Measurements from ENCODE around the gene APOL6.

The APOL6 gene

GRCh38 chr22:35705141-35705540 lies 56.9 kb downstream of the APOL6 start:
- H4K20me1 ChIP-seq (ENCODE audit: insufficient read depth, low read length): no peaks in the 10 kb centered on the region
- TF ChIP-seq EZH2 (IDR thresholded peaks at IDR 0.05; ENCODE audit: borderline replicate concordance, low read length) (no peak), CTCF (IDR thresholded peaks at IDR 0.05; ENCODE audit: low read length) (no peak)
- no peak overlapping the region for H3K4me2 ChIP-seq (ENCODE audit: low read length)
- H3K79me2 ChIP-seq (ENCODE audit: insufficient read depth, low read length): no peaks in the 10 kb centered on the region
- H3K27ac ChIP-seq (ENCODE audit: low read depth, low read length, poor library complexity, severe bottlenecking): no peak overlapping the region
- H3F3A ChIP-seq (ENCODE audit: insufficient read depth, low read length): no peaks in the 10 kb centered on the region
- no peak overlapping the region for H3K4me3 ChIP-seq (ENCODE audit: low read depth, low read length, poor library complexity, severe bottlenecking)
- H3K4me1 ChIP-seq (ENCODE audit: insufficient read depth, low read length, severe bottlenecking): no peaks in the 10 kb centered on the region
- H3K9ac ChIP-seq (ENCODE audit: low read length): no peak overlapping the region
- H2AFZ ChIP-seq (ENCODE audit: low read length): no peak overlapping the region
- no peaks in the 10 kb centered on the region for H3K9me3 ChIP-seq (ENCODE audit: low read length)
- no peaks in the 10 kb centered on the region for H3K9me2 ChIP-seq (ENCODE audit: low read depth, low read length)
- no peaks in the 10 kb centered on the region for H3K36me3 ChIP-seq (ENCODE audit: insufficient read depth, low read length)
- no peaks in the 10 kb centered on the region for H3K27me3 ChIP-seq (ENCODE audit: insufficient read depth, low read length)

- H2AFZ ChIP-seq (ENCODE audit: low read length): no peak overlapping the region
These were observed 60.2 kb downstream of the APOL6 start for GRCh38 chr22:35708453-35708852.

GRCh38 chr22:35708917-35709316 lies 60.7 kb downstream of the APOL6 start:
- no peaks in the 10 kb centered on the region for H4K20me1 ChIP-seq (ENCODE audit: insufficient read depth, low read length)

More at GRCh38 chr22:35708453-35708852, 60.2 kb downstream of the APOL6 start:
- H3K4me3 ChIP-seq (ENCODE audit: low read depth, low read length, poor library complexity, severe bottlenecking): no peak overlapping the region
- no peak overlapping the region for H3K9ac ChIP-seq (ENCODE audit: low read length)
- H3K79me2 ChIP-seq (ENCODE audit: insufficient read depth, low read length): no peaks in the 10 kb centered on the region
- no peaks in the 10 kb centered on the region for H3K9me3 ChIP-seq (ENCODE audit: low read length)
- no peaks in the 10 kb centered on the region for H3K4me1 ChIP-seq (ENCODE audit: insufficient read depth, low read length, severe bottlenecking)
- H3K27ac ChIP-seq (ENCODE audit: low read depth, low read length, poor library complexity, severe bottlenecking): no peak overlapping the region
- no peaks in the 10 kb centered on the region for H3K36me3 ChIP-seq (ENCODE audit: insufficient read depth, low read length)
- H3K9me2 ChIP-seq (ENCODE audit: low read depth, low read length): no peaks in the 10 kb centered on the region
- no peaks in the 10 kb centered on the region for H4K20me1 ChIP-seq (ENCODE audit: insufficient read depth, low read length)
- TF ChIP-seq EZH2 (IDR thresholded peaks at IDR 0.05; ENCODE audit: borderline replicate concordance, low read length) (no peak), CTCF (IDR thresholded peaks at IDR 0.05; ENCODE audit: low read length) (no peak)
- no peaks in the 10 kb centered on the region for H3F3A ChIP-seq (ENCODE audit: insufficient read depth, low read length)
- no peak overlapping the region for H3K4me2 ChIP-seq (ENCODE audit: low read length)
- no peaks in the 10 kb centered on the region for H3K27me3 ChIP-seq (ENCODE audit: insufficient read depth, low read length)

More at GRCh38 chr22:35708917-35709316, 60.7 kb downstream of the APOL6 start:
- no peak overlapping the region for H3K27ac ChIP-seq (ENCODE audit: low read depth, low read length, poor library complexity, severe bottlenecking)
- H3K4me1 ChIP-seq (ENCODE audit: insufficient read depth, low read length, severe bottlenecking): no peaks in the 10 kb centered on the region
- no peak overlapping the region for H3K4me3 ChIP-seq (ENCODE audit: low read depth, low read length, poor library complexity, severe bottlenecking)
- H3F3A ChIP-seq (ENCODE audit: insufficient read depth, low read length): no peaks in the 10 kb centered on the region
- TF ChIP-seq CTCF (IDR thresholded peaks at IDR 0.05; ENCODE audit: low read length) (no peak), EZH2 (IDR thresholded peaks at IDR 0.05; ENCODE audit: borderline replicate concordance, low read length) (no peak)
- no peak overlapping the region for H2AFZ ChIP-seq (ENCODE audit: low read length)
- H3K9ac ChIP-seq (ENCODE audit: low read length): no peak overlapping the region
- no peaks in the 10 kb centered on the region for H3K79me2 ChIP-seq (ENCODE audit: insufficient read depth, low read length)
- no peak overlapping the region for H3K4me2 ChIP-seq (ENCODE audit: low read length)
- H3K9me2 ChIP-seq (ENCODE audit: low read depth, low read length): no peaks in the 10 kb centered on the region
- no peaks in the 10 kb centered on the region for H3K36me3 ChIP-seq (ENCODE audit: insufficient read depth, low read length)
- no peaks in the 10 kb centered on the region for H3K27me3 ChIP-seq (ENCODE audit: insufficient read depth, low read length)
- no peaks in the 10 kb centered on the region for H3K9me3 ChIP-seq (ENCODE audit: low read length)

Data from OCI-LY1 (cell line).